ENCODE results near the gene NEK4. TPM values are rescaled to one million over a fixed set of nuclear protein-coding genes. Genes with fewer than 3 reads are reported as not detected.
A peak's percentile ranks its signal among the peaks of the same experiment; 100 is the strongest.

NEK4 gene
- total and polyA plus RNA-seq, 2 donors (not counting 1 experiment from before 2014, with no cell fraction given): 9.0 to 33.8 TPM

- Histone ChIP-seq H3K9ac (ENCODE audit: low read length) (no peak overlapping the region), H3K9me3 (ENCODE audit: control extremely low read depth in 1 of 3, control insufficient read depth in 2 of 3, insufficient read depth in 1 of 3, low read length in 2 of 3) (no peaks in the 10 kb centered on the region), H3K4me2 (replicated peaks; ENCODE audit: low read depth, low read length, poor library complexity, severe bottlenecking) (no peak overlapping the region), H2AFZ (ENCODE audit: insufficient read depth, low read depth, low read length, poor library complexity, severe bottlenecking) (no peak overlapping the region), H3K36me3 (replicated peaks in 1 of 2; ENCODE audit: control extremely low read depth in 1 of 2, control insufficient read depth in 1 of 2, extremely low read depth in 1 of 2, insufficient read depth in 2 of 2, low read length in 1 of 2) (peaks cover 5 to 20% of the 10 kb centered on the region in 2 experiments), H3K79me2 (ENCODE audit: control insufficient read depth, insufficient read depth, low read length) (peaks cover 9% of the 10 kb centered on the region), H3K27ac (ENCODE audit: low read length in 2 of 2) (no peak overlapping the region), H3K4me1 (ENCODE audit: control insufficient read depth in 2 of 2, insufficient read depth in 2 of 2, low read length in 2 of 2) (peaks cover 18% of the 10 kb centered on the region in 2 donors), H3K27me3 (replicated peaks in 1 of 4; ENCODE audit: control extremely low read depth in 1 of 4, control insufficient read depth in 3 of 4, insufficient read depth in 4 of 4, low read length in 3 of 4) (no peaks in the 10 kb centered on the region), H4K20me1 (ENCODE audit: control insufficient read depth, insufficient read depth, low read length, poor library complexity, severe bottlenecking) (no peaks in the 10 kb centered on the region), H3K4me3 (ENCODE audit: control extremely low read depth in 1 of 5, extremely low read depth in 1 of 5, insufficient read depth in 1 of 5, low read depth in 2 of 5, low read length in 4 of 5) (no peak overlapping the region)
- intact Hi-C loops (cut with micrococcal nuclease): no loop called here
- peaks cover 20% of the 10 kb centered on the region for H3K4me1 Mint-ChIP-seq
- CTCF ChIA-PET: no interaction called here
- H3K4me3 Mint-ChIP-seq: no peak overlapping the region
- no peaks in the 10 kb centered on the region for H3K27me3 Mint-ChIP-seq
- TF ChIP-seq CTCF (IDR thresholded peaks at IDR 0.05) (no peak), EZH2 (IDR thresholded peaks at IDR 0.05; ENCODE audit: borderline replicate concordance, insufficient read depth, low read depth, low read length, poor library complexity, severe bottlenecking) (no peak)
- WGBS (ENCODE audit: insufficient coverage): 91% methylated on average over 14 of the region's 17 CpGs
- no peaks in the 10 kb centered on the region for H3K9me3 Mint-ChIP-seq (ENCODE audit: insufficient read depth)
- POLR2A ChIA-PET: no interaction called here
- peak overlapping the region; percentile 50 for H3K27ac Mint-ChIP-seq
- ATAC-seq (ENCODE audit: low read depth): no peak
- DNase-seq: no peak
Observed at GRCh38 chr3:52712291-52713212, 58.2 kb downstream of the NEK4 start.

GRCh38 chr3:52710512-52710911, 60.2 kb downstream of the NEK4 start:
- Histone ChIP-seq H3K4me1 (ENCODE audit: control insufficient read depth in 2 of 2, insufficient read depth in 2 of 2, low read length in 2 of 2) (peaks cover 31% of the 10 kb centered on the region in 2 donors), H3K4me3 (ENCODE audit: control extremely low read depth in 1 of 5, extremely low read depth in 1 of 5, insufficient read depth in 1 of 5, low read depth in 2 of 5, low read length in 4 of 5) (no peak overlapping the region), H3K4me2 (replicated peaks; ENCODE audit: low read depth, low read length, poor library complexity, severe bottlenecking) (peak overlapping the region; percentile 25), H4K20me1 (ENCODE audit: control insufficient read depth, insufficient read depth, low read length, poor library complexity, severe bottlenecking) (no peaks in the 10 kb centered on the region), H3K27me3 (replicated peaks in 1 of 4; ENCODE audit: control extremely low read depth in 1 of 4, control insufficient read depth in 3 of 4, insufficient read depth in 4 of 4, low read length in 3 of 4) (no peaks in the 10 kb centered on the region), H2AFZ (ENCODE audit: insufficient read depth, low read depth, low read length, poor library complexity, severe bottlenecking) (no peak overlapping the region), H3K9me3 (ENCODE audit: control extremely low read depth in 1 of 3, control insufficient read depth in 2 of 3, insufficient read depth in 1 of 3, low read length in 2 of 3) (no peaks in the 10 kb centered on the region), H3K79me2 (ENCODE audit: control insufficient read depth, insufficient read depth, low read length) (peaks cover 24% of the 10 kb centered on the region), H3K9ac (ENCODE audit: low read length) (peak overlapping the region; percentile 16), H3K36me3 (replicated peaks in 1 of 2; ENCODE audit: control extremely low read depth in 1 of 2, control insufficient read depth in 1 of 2, extremely low read depth in 1 of 2, insufficient read depth in 2 of 2, low read length in 1 of 2) (peaks cover 5 to 20% of the 10 kb centered on the region in 2 experiments), H3K27ac (ENCODE audit: low read length in 2 of 2) (peak overlapping the region; percentile 35 to 72)
- CTCF ChIA-PET: interaction anchor here (1.9 kb wide), 1 partner anchor 29 kb away, joined by 3 read pairs; no protein-coding TSS in a partner anchor
- POLR2A ChIA-PET: no interaction called here
- ATAC-seq (ENCODE audit: low read depth) (no peak), DNase-seq (no peak)
- WGBS (ENCODE audit: insufficient coverage): 20% methylated on average over 1 of the region's 2 CpGs
- H3K27me3 Mint-ChIP-seq: no peaks in the 10 kb centered on the region
- TF ChIP-seq CTCF (IDR thresholded peaks at IDR 0.05) (no peak), EZH2 (IDR thresholded peaks at IDR 0.05; ENCODE audit: borderline replicate concordance, insufficient read depth, low read depth, low read length, poor library complexity, severe bottlenecking) (no peak)
- no peak overlapping the region for H3K27ac Mint-ChIP-seq
- intact Hi-C loops (cut with micrococcal nuclease): no loop called here
- peaks cover 34% of the 10 kb centered on the region for H3K4me1 Mint-ChIP-seq
- H3K4me3 Mint-ChIP-seq: no peak overlapping the region
- no peaks in the 10 kb centered on the region for H3K9me3 Mint-ChIP-seq (ENCODE audit: insufficient read depth)

All from B cell (primary cell).